Body of pancreas (tissue), 4 donors: Measurements from ENCODE around the gene SPRY4. TPM values are rescaled to one million over a fixed set of nuclear protein-coding genes. Genes with fewer than 3 reads are reported as not detected.
"Not testable (repeated sequence)": the region's sequence is repeated elsewhere in the genome, so short reads cannot be mapped to it uniquely, and the experiment has no call there.

Experiments used
- ATAC-seq: fragments of 150-250 bp; one replicate; pipeline ENCODE4 v1.9.1; 2016
- DNase-seq, 4 donors: peaks; one replicate each; pipeline ENCODE4 v3.0.0-alpha.2; 2019
- H3K27ac ChIP-seq, 4 donors: fragments of 200-600 bp; sonication (generic); 1 replicate in 3 of 4; 2 replicates in 1 of 4; pipeline versions ENCODE4 v1.5.1 to v1.6.1; 2016 to 2019; ENCODE audit warnings: mild to moderate bottlenecking in 1 of 4, mixed read lengths in 1 of 4, moderate library complexity in 1 of 4
- H3K27me3 ChIP-seq, 2 donors: fragments of 200-600 bp; sonication (generic); one replicate each; pipeline ENCODE4 v1.6.0; 2016; ENCODE audit warnings: mild to moderate bottlenecking in 1 of 2
- H3K36me3 ChIP-seq, 2 donors: fragments of 200-600 bp; sonication (generic); replicated peaks in 1 of 2; 2 replicates each; pipeline ENCODE4 v1.5.1; 2016; ENCODE audit warnings: low read depth in 2 of 2; ENCODE audit not compliant: insufficient read depth in 1 of 2
- H3K4me1 ChIP-seq: fragments of 200-600 bp; sonication (generic); one replicate; pipeline ENCODE4 v1.6.0; 2016
- H3K4me3 ChIP-seq, 2 donors: fragments of 200-600 bp; sonication (generic); 1 replicate in 1 of 2; 2 replicates in 1 of 2; pipeline ENCODE4 v1.5.1; 2016 to 2019
- H3K9me3 ChIP-seq, 3 donors: fragments of 200-600 bp; sonication (generic); 1 replicate in 2 of 3; 2 replicates in 1 of 3; pipeline ENCODE4 v1.5.1; 2016
- POLR2A ChIP-seq, 3 donors: fragments of 450-650 bp; IDR thresholded peaks; one replicate each; pipeline ENCODE4 v1.6.1; 2016; ENCODE audit warnings: antibody characterized with exemption in 3 of 3, mild to moderate bottlenecking in 2 of 3
- WGBS, 2 donors: methylation state at CpG; one replicate each; pipeline ENCODE4 v1.1.5; 2017; 5-methylcytosine and 5-hydroxymethylcytosine counted together
- intact Hi-C: fragments of 100-400 bp; cut with DNase I; formaldehyde crosslinking; loops from one replicate; pipeline ENCODE4 v1.15.1; 2023
- total RNA-seq, 2 donors: library from RNA; depleted of rRNA; stranded (reverse); fragments of >200 nt; gene quantifications; one replicate each; pipeline ENCODE4 v1.1.0, GENCODE V29; 2016
- TF ChIP-seq, protein P1 (sequence below), 7 experiments: fragments of 450-650 bp in 4 of 7; fragments of 200-600 bp in 3 of 7; sonication (generic) in 3 of 7; IDR thresholded peaks; one replicate each; pipeline ENCODE4 v1.5.1; 2016 to 2019; ENCODE audit warnings: antibody characterized with exemption in 7 of 7

Gene SPRY4
- total RNA-seq, 2 donors from 2014 or later = 6.7 to 18.5 TPM

DNA sequence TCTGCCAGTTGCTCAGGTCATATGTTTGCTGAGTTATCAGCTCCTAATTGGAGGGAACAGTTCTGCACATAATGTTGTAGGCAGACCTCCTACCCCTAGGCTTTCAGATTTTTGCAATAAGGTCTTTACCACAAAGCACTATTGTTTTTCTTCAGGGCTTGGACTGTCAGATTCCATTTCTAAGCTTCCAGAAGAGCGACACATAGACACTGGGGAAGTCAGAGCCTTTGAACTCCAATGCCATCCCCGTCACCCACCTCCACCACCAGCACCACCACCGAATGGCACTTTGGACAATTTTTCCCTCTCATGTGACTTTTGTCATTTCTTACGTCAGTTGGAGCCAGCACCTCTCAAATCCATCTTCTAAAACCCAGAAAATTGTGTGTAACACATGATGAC lies 28.3 kb upstream of the SPRY4 start:
- intact Hi-C loops = no loop called here
- TF ChIP-seq POLR2A (IDR thresholded peaks at IDR 0.05) = no peak
- TF ChIP-seq, protein P1, sequence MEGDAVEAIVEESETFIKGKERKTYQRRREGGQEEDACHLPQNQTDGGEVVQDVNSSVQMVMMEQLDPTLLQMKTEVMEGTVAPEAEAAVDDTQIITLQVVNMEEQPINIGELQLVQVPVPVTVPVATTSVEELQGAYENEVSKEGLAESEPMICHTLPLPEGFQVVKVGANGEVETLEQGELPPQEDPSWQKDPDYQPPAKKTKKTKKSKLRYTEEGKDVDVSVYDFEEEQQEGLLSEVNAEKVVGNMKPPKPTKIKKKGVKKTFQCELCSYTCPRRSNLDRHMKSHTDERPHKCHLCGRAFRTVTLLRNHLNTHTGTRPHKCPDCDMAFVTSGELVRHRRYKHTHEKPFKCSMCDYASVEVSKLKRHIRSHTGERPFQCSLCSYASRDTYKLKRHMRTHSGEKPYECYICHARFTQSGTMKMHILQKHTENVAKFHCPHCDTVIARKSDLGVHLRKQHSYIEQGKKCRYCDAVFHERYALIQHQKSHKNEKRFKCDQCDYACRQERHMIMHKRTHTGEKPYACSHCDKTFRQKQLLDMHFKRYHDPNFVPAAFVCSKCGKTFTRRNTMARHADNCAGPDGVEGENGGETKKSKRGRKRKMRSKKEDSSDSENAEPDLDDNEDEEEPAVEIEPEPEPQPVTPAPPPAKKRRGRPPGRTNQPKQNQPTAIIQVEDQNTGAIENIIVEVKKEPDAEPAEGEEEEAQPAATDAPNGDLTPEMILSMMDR (IDR thresholded peaks at IDR 0.05) = no peak
- no peak overlapping the region for H3K4me3 ChIP-seq
- peaks cover 18% of the 10 kb centered on the region for H3K4me1 ChIP-seq
- 40 to 43% methylated on average over 4 of the region's 4 CpGs for WGBS, 2 donors
- H3K27ac ChIP-seq = no peak overlapping the region
- no peaks in the 10 kb centered on the region for H3K9me3 ChIP-seq
- ATAC-seq (no peak), DNase-seq (no peak)
- H3K36me3 ChIP-seq = no peaks in the 10 kb centered on the region
- H3K27me3 ChIP-seq = no peaks in the 10 kb centered on the region

DNA sequence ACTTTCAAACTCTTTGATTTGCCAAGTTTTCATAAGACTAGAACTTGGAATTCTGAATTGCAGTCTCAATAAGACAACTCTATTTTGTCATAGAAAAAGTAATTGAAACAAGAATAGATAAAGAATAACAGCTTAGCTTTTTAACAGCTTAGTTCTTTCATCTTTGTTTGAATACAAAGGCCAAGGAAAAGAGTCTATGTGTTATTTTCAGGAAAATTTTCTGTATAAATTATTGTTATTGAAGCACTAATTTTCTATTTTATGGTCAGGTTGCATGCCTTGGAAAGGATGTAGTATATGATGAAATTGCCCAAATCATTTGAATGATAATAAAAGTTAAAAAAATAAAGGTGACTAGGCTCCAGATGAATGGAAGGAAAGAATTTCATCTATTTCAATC lies 25.2 kb upstream of the SPRY4 start:
- DNase-seq (no peak), ATAC-seq (no peak)
- Histone ChIP-seq H3K27me3 (no peaks in the 10 kb centered on the region), H3K4me3 (no peak overlapping the region), H3K9me3 (peaks cover 0 to 6% (median 0%) of the 10 kb centered on the region in 3 donors), H3K36me3 (no peaks in the 10 kb centered on the region), H3K4me1 (no peaks in the 10 kb centered on the region), H3K27ac (no peak overlapping the region)
- no peak for TF ChIP-seq POLR2A (IDR thresholded peaks at IDR 0.05)
- TF ChIP-seq, protein P1 (IDR thresholded peaks at IDR 0.05) = no peak
- intact Hi-C loops = no loop called here

DNA sequence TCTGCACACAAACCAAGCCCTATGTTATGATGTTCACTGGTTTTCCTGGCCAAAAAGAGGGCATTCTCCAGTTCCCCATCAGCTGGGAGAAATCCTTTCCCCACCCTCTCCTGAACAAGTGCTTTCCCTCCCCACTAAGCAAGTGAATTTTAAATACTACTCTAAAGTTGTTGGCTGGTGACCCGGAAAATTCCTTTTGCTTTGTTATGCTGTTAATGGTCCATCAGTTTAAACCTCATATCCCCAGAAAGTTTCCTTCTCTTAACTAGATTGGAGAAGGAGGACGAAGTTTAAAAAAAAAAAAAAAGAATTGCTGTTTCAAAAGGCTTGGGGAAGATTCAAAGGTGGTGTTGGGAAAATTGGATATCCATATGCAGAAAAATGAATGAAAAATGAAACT lies 21.9 kb upstream of the SPRY4 start:
- intact Hi-C loops = no loop called here
- Histone ChIP-seq H3K4me3 (no peak overlapping the region), H3K27me3 (no peaks in the 10 kb centered on the region), H3K4me1 (no peaks in the 10 kb centered on the region), H3K36me3 (no peaks in the 10 kb centered on the region), H3K9me3 (peaks cover 0 to 14% (median 0%) of the 10 kb centered on the region in 3 donors), H3K27ac (no peak overlapping the region)
- TF ChIP-seq, protein P1 (IDR thresholded peaks at IDR 0.05) = no peak
- ATAC-seq = no peak
- 45 to 52% methylated on average over 2 of the region's 2 CpGs for WGBS, 2 donors
- no peak for DNase-seq

DNA sequence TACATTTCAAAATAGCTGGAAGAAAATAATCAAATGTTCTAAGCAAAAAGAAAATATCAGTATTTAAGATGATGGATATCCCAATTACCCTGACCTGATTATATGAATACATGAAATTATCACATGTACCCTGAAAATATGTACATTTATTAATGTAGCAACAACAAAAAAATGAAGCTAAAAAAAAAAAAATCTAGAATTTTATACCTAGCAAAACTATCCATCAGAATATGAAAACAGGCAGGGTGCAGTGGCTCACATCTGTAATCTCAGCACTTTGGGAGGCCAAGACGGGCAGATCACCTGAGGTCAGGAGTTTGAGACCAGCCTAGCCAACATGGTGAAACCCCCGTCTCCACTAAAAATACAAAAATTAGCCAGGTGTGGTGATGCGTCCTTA lies 20.1 kb upstream of the SPRY4 start:
- H3K4me3 ChIP-seq, DNase-seq: not testable (repeated sequence)

DNA sequence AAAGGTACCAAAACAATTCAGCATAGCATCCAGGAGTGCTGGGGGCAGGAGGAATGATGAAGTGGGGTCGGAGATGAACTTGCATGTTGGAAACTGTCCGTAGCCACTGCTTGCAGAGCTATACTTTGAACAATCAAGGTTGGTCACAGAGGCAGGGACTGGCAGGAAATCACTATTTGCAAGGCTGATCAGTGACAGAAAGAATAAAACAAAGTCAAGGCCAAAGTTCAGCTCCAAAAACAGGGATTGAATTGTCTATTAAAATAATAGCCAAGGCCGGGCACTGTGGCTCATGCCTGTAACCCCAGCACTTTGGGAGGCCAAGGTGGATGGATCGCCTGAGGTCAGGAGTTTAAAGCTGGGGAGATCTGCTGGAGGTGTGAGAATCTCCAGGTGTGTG lies 18.7 kb upstream of the SPRY4 start:
- no peaks in the 10 kb centered on the region for H3K36me3 ChIP-seq
- DNase-seq (no peak), ATAC-seq (no peak)
- no peaks in the 10 kb centered on the region for H3K4me1 ChIP-seq
- no peak overlapping the region for H3K27ac ChIP-seq
- peaks cover 0 to 14% (median 0%) of the 10 kb centered on the region in 3 donors for H3K9me3 ChIP-seq
- intact Hi-C loops = no loop called here
- H3K4me3 ChIP-seq = no peak overlapping the region
- TF ChIP-seq POLR2A (IDR thresholded peaks at IDR 0.05) = no peak
- TF ChIP-seq, protein P1 (IDR thresholded peaks at IDR 0.05) = no peak
- 74 to 83% methylated on average over 4 of the region's 4 CpGs for WGBS, 2 donors
- no peaks in the 10 kb centered on the region for H3K27me3 ChIP-seq

More for the DNA sequence above, 20.1 kb upstream of the SPRY4 start:
- H3K4me1 ChIP-seq, intact Hi-C loops, ATAC-seq, H3K36me3 ChIP-seq, H3K27ac ChIP-seq, H3K27me3 ChIP-seq: not testable (repeated sequence)
- peaks cover 0 to 14% (median 0%) of the 10 kb centered on the region in 3 donors for H3K9me3 ChIP-seq
- WGBS, 2 donors = 85 to 94% methylated on average over 3 of the region's 3 CpGs
